MCF 10A (cell line): ENCODE measurements around the gene MVB12B. TPM values are rescaled to one million over a fixed set of nuclear protein-coding genes. Genes with fewer than 3 reads are reported as not detected.

Experiments
- BruUV-seq: library from RNA; stranded (reverse); fragments of 400-500 nt; replicated peaks from 2 replicates; lab custom pipeline; 2021; lab: Mats Ljungman, UMichigan
- CTCF ChIA-PET: fragments of 300-600 bp; sonication (Branson Sonifier 250); formaldehyde crosslinking; extraction: SDS; loops from one replicate; lab custom pipeline; 2021; ENCODE audit warnings: antibody characterized with exemption, inconsistent platforms; lab: Yijun Ruan, JAX
- POLR2A ChIA-PET: fragments of 300-600, 350-650 bp; sonication (Branson Sonifier 250); formaldehyde crosslinking; extraction: SDS; loops from one replicate; lab custom pipeline; 2020; ENCODE audit warnings: antibody characterized with exemption, inconsistent platforms; lab: Yijun Ruan, JAX
- DNase-seq: peaks from one replicate; pipeline ENCODE4 v3.0.0-alpha.2; 2018; ENCODE audit not compliant: unreplicated experiment
- H3K27ac Mint-ChIP-seq: one replicate; pipeline ENCODE4 v1.8.0; 2022; ENCODE audit warnings: mild to moderate bottlenecking, low read depth, mixed read lengths; ENCODE audit not compliant: unreplicated experiment
- H3K27me3 Mint-ChIP-seq: one replicate; pipeline ENCODE4 v1.8.0; 2022; ENCODE audit warnings: mixed read lengths; ENCODE audit not compliant: insufficient read depth, unreplicated experiment
- H3K36me3 Mint-ChIP-seq: one replicate; pipeline ENCODE4 v1.8.0; 2022; ENCODE audit warnings: mild to moderate bottlenecking, moderate library complexity, mixed read lengths; ENCODE audit not compliant: insufficient read depth, unreplicated experiment
- H3K4me1 Mint-ChIP-seq: one replicate; pipeline ENCODE4 v1.8.0; 2022; ENCODE audit warnings: mixed read lengths; ENCODE audit not compliant: insufficient read depth, unreplicated experiment
- H3K4me3 Mint-ChIP-seq: one replicate; pipeline ENCODE4 v1.8.0; 2022; ENCODE audit warnings: mild to moderate bottlenecking, moderate library complexity, mixed read lengths; ENCODE audit not compliant: unreplicated experiment
- H3K9me3 Mint-ChIP-seq: one replicate; pipeline ENCODE4 v1.8.0; 2022; ENCODE audit warnings: mixed read lengths; ENCODE audit not compliant: unreplicated experiment
- CTCF ChIP-seq: fragments of 200-600 bp; IDR thresholded peaks from one replicate; pipeline ENCODE4 v1.8.0; 2022; ENCODE audit warnings: antibody characterized with exemption, mild to moderate bottlenecking; ENCODE audit not compliant: unreplicated experiment
- intact Hi-C: fragments of 100-400 bp; cut with micrococcal nuclease; formaldehyde crosslinking; loops from 2 replicates; pipeline ENCODE4 v1.14.1; 2022
- total RNA-seq: library from RNA; stranded (reverse); gene quantifications from 2 replicates; pipeline ENCODE4 v1.2.3, GENCODE V29; 2022

MVB12B gene
- total RNA-seq, 1 experiment from 2014 or later, result 5.5 TPM

GRCh38 chr9:126411225-126411947 is 84.8 kb downstream of the MVB12B start:
- Mint-ChIP-seq H3K4me1 (peaks cover 9% of the 10 kb centered on the region), H3K27ac (no peak overlapping the region), H3K27me3 (no peaks in the 10 kb centered on the region), H3K36me3 (no peaks in the 10 kb centered on the region), H3K4me3 (no peak overlapping the region), H3K9me3 (no peaks in the 10 kb centered on the region)
- DNase-seq, result no peak
- no TSS peak for BruUV-seq
- intact Hi-C loops, result no loop called here
- TF ChIP-seq CTCF, result no peak
- ChIA-PET POLR2A (no interaction called here), CTCF (interaction anchor here (0.6 to 1.4 kb wide), 3 partner anchors 13 to 983 kb away, joined by 3 to 5 read pairs (median 3); no protein-coding TSS in a partner anchor)

- CTCF ChIA-PET, result interaction anchor here (0.6 to 1.4 kb wide), 2 partner anchors 79 to 983 kb away, joined by 3 to 5 read pairs; no protein-coding TSS in a partner anchor
- Mint-ChIP-seq H3K27ac (no peak overlapping the region), H3K9me3 (no peaks in the 10 kb centered on the region), H3K36me3 (no peaks in the 10 kb centered on the region), H3K27me3 (no peaks in the 10 kb centered on the region), H3K4me1 (peaks cover 11% of the 10 kb centered on the region), H3K4me3 (no peak overlapping the region)
- POLR2A ChIA-PET, result no interaction called here
- intact Hi-C loops, result no loop called here
- DNase-seq, result no peak
- no peak for TF ChIP-seq CTCF
- no TSS peak for BruUV-seq
Measured at GRCh38 chr9:126411948-126412284, 85.3 kb downstream of the MVB12B start.

- DNase-seq, result no peak
- CTCF ChIA-PET, result no interaction called here
- POLR2A ChIA-PET, result interaction anchor here (0.7 kb wide), 1 partner anchor 973 kb away, joined by 3 read pairs; no protein-coding TSS in a partner anchor
Measured at GRCh38 chr9:126412905-126413304, 86.3 kb downstream of the MVB12B start.

More at GRCh38 chr9:126412905-126413304, 86.3 kb downstream of the MVB12B start:
- H3K27ac Mint-ChIP-seq, result no peak overlapping the region
- peaks cover 20% of the 10 kb centered on the region for H3K4me1 Mint-ChIP-seq
- no peaks in the 10 kb centered on the region for H3K27me3 Mint-ChIP-seq
- H3K9me3 Mint-ChIP-seq, result no peaks in the 10 kb centered on the region
- no peaks in the 10 kb centered on the region for H3K36me3 Mint-ChIP-seq
- no peak overlapping the region for H3K4me3 Mint-ChIP-seq
- BruUV-seq, result no TSS peak
- intact Hi-C loops, result no loop called here
- no peak for TF ChIP-seq CTCF
